GM21390 (cell line): ENCODE data around the gene STOX2.
"Not testable (repeated sequence)": the region's sequence is repeated elsewhere in the genome, so short reads cannot be mapped to it uniquely, and the experiment has no call there.

Experiments
- ATAC-seq: cut with Tn5 transposase; IDR thresholded peaks from one replicate; pipeline ENCODE4 v1.9.1; 2021; ENCODE audit not compliant: unreplicated experiment

The STOX2 gene

DNA sequence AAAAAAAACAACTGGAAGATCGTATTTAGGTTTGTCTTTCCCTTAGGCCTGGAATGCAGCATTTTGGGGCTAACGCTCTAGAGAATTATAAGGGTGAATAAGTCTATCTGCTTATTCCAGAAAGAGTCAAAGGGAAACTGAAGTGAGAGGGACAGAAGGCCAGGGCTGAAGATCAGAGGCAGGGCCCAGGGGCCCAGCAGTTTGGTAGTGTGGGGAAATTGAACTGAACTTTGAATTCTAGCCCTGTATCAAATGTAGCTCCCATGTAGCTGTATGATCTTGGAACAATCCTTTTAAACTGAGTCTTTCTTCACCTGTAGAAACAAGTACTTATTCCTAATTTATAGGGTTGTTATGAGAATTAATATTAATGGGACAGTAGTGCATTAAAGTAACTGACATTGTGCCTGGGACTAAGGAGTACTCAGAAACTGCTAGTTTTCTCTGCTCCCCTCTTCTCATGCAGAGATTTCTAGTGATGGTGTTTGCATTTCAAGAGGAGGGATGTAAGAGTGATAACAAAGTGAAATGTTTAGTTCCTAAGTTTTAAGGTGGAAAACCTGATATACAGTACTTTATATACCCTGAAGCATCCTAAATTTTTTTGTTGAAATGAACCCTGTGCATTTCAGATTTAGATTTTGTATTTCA, 30.4 kb downstream of the STOX2 start:
- no peak for ATAC-seq

- ATAC-seq = no peak
Observed at GRCh38 chr4:183936047-183936446, 30.9 kb downstream of the STOX2 start.

- ATAC-seq = no peak
Observed at GRCh38 chr4:183936574-183937345, 31.7 kb downstream of the STOX2 start.

DNA sequence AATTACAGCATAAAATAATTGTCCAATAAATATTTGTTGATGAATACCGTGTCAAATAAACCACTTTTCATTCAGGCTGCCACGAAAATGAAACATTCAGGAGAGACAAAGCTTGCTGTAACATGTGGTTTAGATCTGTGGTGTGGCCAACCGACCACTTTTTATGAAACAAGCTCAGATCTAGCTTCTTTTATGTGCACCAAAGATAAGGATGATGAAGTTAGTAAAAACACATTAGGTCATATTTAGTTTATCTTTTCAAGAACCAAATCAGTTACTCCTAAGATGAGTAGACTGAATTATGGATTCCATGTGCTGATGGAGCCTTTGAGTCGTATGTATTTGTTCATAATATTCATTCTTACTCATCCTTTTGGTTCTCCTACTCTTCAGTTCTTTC, 35.8 kb downstream of the STOX2 start:
- no peak for ATAC-seq

GRCh38 chr4:183941964-183942363, 36.9 kb downstream of the STOX2 start:
- ATAC-seq = no peak

DNA sequence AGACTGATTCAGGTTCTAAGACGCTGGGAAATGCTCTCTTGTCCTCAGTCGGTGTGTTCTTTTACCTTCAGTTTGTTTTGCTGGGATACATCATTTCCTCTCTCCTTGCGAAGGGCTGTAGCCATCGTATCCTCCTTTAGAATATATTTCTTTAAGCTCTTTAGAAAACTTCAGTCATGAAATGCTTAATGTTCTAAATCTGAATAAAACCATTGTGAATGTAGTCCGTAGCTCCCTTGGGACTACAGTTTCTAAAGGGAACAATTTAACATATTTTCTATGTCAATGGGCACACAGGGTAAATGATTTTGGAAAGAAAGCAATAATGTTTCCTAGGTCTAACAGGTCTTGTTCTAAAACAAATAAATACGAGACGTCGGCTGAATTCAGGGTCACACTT, 40.6 kb downstream of the STOX2 start:
- no peak for ATAC-seq

GRCh38 chr4:183950536-183950935, 45.4 kb downstream of the STOX2 start:
- no peak for ATAC-seq

- ATAC-seq = not testable (repeated sequence)
Observed at GRCh38 chr4:183952652-183953051, 47.5 kb downstream of the STOX2 start.

- ATAC-seq = no peak
Observed at GRCh38 chr4:183959319-183960045, 54.4 kb downstream of the STOX2 start.

DNA sequence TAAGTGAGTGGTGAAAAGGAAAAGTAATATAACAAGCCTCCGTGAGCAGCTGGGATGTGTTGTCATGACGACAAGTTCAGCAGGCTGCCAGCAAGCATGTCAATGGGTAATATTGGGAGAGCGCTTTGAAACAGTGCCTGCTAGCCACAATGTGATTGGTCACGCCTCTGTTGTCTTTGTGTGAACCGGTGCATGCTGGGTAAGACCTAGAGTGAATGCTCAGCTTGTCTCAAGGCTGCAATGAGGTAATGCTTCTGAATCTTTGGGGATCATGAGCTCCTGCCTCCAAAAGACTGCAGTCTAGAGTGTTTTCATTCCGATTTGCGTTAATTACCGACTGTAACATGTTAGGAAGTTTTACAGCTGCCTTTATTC, 54.9 kb downstream of the STOX2 start:
- ATAC-seq = no peak

DNA sequence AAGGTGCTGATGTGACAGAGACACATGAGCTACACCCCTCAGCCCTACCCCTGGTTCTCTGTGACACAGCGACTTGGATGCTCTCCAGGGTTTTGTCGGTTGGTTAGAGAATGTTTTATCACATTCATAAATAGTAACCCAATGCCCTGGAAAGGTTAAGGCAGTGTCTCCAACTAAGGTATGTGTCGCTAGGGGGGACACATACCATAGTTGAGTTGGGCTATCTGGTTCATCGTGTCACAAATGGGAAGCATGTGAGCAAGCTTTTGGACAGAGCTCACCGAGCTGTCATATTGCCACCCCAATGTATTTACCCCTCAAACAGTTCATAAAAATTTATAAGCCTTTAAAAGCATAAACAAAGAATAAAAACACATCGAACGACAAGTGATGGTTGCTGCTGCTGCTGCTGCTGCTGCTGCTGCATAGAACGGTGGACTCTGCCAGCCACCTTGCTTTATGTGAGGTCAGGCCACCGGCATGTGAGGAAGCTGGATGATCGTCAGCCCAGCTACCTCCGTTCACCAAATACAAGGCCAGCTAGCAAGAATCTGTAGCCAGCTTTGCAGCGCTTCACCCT, 55.9 kb downstream of the STOX2 start:
- no peak for ATAC-seq

DNA sequence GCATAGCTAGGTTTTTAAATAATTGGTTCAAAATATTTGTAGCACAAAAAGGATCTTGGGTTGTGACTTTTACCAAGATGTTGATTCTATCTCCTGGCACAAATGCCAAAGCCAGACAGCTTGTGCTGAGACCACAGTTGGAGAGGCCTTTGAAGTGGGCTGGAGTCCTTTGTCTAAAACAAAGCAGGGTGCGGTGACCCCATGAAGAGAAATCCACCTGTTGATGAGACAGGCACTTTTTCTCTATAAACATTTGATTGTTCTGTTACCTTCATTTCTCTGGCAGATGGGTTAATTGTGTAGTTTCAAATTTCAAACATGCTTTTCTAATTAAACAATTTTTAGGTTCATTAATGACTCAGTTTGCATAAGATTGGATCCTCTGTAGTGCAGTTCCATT, 56.7 kb downstream of the STOX2 start:
- ATAC-seq = no peak

GRCh38 chr4:183962419-183962818, 57.3 kb downstream of the STOX2 start:
- ATAC-seq = no peak

- no peak for ATAC-seq
Observed at GRCh38 chr4:183966371-183966770, 61.3 kb downstream of the STOX2 start.

- no peak for ATAC-seq
Observed at GRCh38 chr4:183967266-183967665, 62.2 kb downstream of the STOX2 start.

- ATAC-seq = no peak
Observed at GRCh38 chr4:183968502-183968901, 63.4 kb downstream of the STOX2 start.

- ATAC-seq = no peak
Observed at GRCh38 chr4:183968931-183969330, 63.8 kb downstream of the STOX2 start.

DNA sequence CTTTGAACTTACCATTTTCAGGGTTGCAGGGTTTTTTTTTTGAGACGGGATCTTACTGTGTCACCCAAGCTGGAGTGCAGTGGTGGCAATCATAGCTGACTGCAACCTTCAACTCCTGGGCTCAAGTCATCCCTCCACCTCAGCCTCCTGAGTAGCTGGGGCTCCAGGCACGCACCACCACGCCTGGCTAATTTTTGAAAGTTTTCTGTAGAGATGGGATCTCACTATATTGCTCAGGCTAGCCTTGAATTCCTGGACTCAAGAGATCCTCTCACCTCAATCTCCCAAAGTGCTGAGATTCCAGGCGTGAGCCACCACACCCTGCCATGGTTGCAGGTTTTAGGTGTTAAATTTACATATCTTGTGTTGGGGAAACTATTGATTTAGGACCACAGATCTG, 64.5 kb downstream of the STOX2 start:
- no peak for ATAC-seq

DNA sequence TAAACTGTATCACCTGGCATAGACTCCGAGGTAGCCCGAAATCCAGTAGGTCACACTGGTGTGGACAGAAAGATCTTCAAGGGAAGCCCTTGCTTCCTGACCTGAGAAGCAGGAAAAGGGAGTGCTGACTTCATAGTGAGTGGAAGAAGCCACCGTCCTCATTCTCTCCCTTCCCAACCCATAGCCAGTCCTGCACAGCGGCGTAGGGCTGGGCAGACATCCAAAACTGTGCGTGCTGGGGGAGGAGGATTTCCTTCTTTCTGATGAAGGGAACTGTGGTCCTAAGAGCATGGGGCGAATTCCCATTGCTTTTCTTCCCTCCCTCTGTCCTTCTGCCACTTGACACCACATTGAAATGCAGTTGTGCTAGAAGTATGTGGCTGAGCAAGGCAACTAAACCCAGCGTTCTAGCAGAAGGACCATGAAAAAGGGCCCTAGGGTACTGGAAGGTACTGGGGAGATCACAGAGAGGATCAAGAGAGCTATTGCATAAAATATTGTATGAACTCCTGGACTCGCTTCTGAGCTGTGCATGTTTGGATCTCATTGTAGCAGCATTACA, 66.9 kb downstream of the STOX2 start:
- ATAC-seq = no peak

- no peak for ATAC-seq
Observed at GRCh38 chr4:183977707-183978106, 72.6 kb downstream of the STOX2 start.

- no peak for ATAC-seq
Observed at GRCh38 chr4:183984566-183984965, 79.5 kb downstream of the STOX2 start.
